Measurements from ENCODE around the gene CD4. TPM values are rescaled to one million over a fixed set of nuclear protein-coding genes. Genes with fewer than 3 reads are reported as not detected.

Gene CD4
- total RNA-seq, 4 donors from 2014 or later: 1.8 to 12.9 (median 3.8) TPM

DNA sequence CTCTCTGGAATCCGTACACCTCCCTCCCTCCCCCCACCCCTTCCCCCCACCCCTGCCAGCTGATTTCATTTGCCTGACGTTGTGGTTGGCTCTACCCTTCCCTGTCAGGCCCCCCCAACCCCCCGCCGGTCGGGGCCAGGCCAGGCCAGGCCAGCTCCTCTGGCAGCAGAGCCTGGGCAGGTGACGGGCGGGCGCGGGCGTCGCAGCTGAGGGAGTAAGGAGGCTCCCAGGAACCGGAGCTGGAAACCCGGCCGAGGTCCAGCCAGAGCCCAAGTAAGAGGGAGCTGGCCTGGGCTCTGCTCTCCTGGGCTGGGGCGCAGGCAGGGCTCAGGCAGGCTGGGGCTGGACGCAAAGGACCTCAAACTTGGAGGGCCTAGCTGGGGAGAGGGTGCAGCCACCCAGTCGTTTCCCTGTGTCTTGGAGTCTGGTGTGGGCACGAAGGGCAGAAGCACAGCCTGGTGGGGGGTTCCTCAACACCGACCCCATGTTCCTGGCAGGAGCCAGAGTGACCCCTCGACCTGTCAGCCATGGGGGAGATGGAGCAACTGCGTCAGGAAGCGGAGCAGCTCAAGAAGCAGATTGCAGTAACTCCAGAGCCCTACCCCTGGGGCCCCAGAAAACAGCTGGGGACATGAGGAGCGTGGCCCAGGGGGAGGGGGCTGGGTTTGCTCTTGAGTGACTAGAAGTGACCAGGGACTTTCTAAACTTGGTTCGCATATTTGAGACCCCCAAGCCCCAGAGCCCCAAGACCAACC is 51.6 kb downstream of the CD4 start, which contains the start of gene GNB3:
GNB3 (plus strand) TSS at position 165 of the 755 bp plus-strand sequence; CDS start at position 528, 363 bp downstream.
- ATAC-seq (no peak), DNase-seq (no peak)
- Histone ChIP-seq H3K27me3 (no peaks in the 10 kb centered on the region), H3K36me3 (no peaks in the 10 kb centered on the region), H3K27ac (no peak within 1 kb of the TSS), H3K9me3 (no peaks in the 10 kb centered on the region), H3K4me1 (no peaks in the 10 kb centered on the region), H3K4me3 (no peak within 1 kb of the TSS)
- TF ChIP-seq, protein P1, sequence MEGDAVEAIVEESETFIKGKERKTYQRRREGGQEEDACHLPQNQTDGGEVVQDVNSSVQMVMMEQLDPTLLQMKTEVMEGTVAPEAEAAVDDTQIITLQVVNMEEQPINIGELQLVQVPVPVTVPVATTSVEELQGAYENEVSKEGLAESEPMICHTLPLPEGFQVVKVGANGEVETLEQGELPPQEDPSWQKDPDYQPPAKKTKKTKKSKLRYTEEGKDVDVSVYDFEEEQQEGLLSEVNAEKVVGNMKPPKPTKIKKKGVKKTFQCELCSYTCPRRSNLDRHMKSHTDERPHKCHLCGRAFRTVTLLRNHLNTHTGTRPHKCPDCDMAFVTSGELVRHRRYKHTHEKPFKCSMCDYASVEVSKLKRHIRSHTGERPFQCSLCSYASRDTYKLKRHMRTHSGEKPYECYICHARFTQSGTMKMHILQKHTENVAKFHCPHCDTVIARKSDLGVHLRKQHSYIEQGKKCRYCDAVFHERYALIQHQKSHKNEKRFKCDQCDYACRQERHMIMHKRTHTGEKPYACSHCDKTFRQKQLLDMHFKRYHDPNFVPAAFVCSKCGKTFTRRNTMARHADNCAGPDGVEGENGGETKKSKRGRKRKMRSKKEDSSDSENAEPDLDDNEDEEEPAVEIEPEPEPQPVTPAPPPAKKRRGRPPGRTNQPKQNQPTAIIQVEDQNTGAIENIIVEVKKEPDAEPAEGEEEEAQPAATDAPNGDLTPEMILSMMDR (IDR thresholded peaks at IDR 0.05 in 4 of 5, conservative IDR thresholded peaks at IDR 0.05 in 1 of 5): no peak
- no peak for TF ChIP-seq POLR2A (IDR thresholded peaks at IDR 0.05)
- intact Hi-C loops (cut with DNase I; ENCODE audit: low total_unique reads) (no loop called here), in situ Hi-C loops (cut with MboI; ENCODE audit: low sequenced_read_pairs in 4 of 4) (loop anchor here in 1 of 4 donors (10.0 kb wide), 1 partner anchor 106 kb away; no protein-coding TSS in a partner anchor)

DNA sequence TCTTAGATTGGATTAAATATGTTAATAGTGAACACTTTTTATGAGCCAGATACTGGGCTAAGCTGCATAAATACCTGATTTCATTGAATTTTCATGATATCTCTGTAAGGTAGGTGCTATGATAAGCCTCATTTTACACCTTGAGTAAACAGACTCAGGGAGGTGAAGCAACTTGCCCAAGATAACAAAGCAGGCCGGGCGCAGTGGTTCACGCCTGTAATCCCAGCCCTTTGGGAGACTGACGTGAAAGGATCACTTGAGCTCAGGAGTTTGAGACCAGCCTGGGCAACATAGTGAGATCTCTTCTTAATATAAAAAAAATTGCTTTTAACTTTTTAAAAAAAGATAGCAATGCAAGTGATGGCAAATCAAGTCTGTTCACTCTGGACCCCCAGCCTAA is 52.7 kb downstream of the CD4 start:
- DNase-seq (no peak), ATAC-seq (no peak)
- TF ChIP-seq, protein P1 (IDR thresholded peaks at IDR 0.05 in 4 of 5, conservative IDR thresholded peaks at IDR 0.05 in 1 of 5): no peak
- TF ChIP-seq POLR2A (IDR thresholded peaks at IDR 0.05): no peak
- no peak overlapping the region for H3K4me3 ChIP-seq
- intact Hi-C loops (cut with DNase I; ENCODE audit: low total_unique reads): no loop called here
- no peaks in the 10 kb centered on the region for H3K36me3 ChIP-seq
- in situ Hi-C loops (cut with MboI; ENCODE audit: low sequenced_read_pairs in 4 of 4): loop anchor here in 1 of 4 donors (10.0 kb wide), 1 partner anchor 107 kb away; no protein-coding TSS in a partner anchor
- no peaks in the 10 kb centered on the region for H3K27me3 ChIP-seq
- H3K4me1 ChIP-seq: no peaks in the 10 kb centered on the region
- no peak overlapping the region for H3K27ac ChIP-seq
- H3K9me3 ChIP-seq: no peaks in the 10 kb centered on the region

DNA sequence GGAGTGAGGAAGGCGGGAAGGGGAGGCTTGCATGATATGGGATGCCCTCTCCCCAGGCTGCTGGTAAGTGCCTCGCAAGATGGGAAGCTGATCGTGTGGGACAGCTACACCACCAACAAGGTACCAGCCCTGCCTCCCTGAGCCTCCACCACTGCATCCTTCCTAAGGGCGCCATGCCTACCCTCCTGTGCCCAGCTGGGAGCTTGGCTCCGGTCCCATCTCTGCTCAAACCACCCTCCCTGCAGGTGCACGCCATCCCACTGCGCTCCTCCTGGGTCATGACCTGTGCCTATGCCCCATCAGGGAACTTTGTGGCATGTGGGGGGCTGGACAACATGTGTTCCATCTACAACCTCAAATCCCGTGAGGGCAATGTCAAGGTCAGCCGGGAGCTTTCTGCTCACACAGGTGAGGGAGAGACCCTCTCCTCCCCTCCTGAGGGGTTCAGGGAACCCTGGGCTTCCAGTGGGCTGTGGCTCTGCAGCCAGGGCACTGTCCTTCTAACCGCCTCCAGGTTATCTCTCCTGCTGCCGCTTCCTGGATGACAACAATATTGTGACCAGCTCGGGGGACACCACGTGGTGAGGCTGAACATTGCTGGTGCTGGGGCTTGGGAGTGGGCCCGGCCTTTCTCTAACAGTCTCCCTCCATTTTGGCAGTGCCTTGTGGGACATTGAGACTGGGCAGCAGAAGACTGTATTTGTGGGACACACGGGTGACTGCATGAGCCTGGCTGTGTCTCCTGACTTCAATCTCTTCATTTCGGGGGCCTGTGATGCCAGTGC is 54.0 kb downstream of the CD4 start:
- DNase-seq (no peak), ATAC-seq (no peak)
- intact Hi-C loops (cut with DNase I; ENCODE audit: low total_unique reads): no loop called here
- Histone ChIP-seq H3K27ac (no peak overlapping the region), H3K36me3 (no peaks in the 10 kb centered on the region), H3K4me1 (no peaks in the 10 kb centered on the region), H3K9me3 (no peaks in the 10 kb centered on the region), H3K27me3 (no peaks in the 10 kb centered on the region), H3K4me3 (no peak overlapping the region)
- in situ Hi-C loops (cut with MboI; ENCODE audit: low sequenced_read_pairs in 4 of 4): loop anchor here in 1 of 4 donors (10.0 kb wide), 1 partner anchor 109 kb away; no protein-coding TSS in a partner anchor
- TF ChIP-seq, protein P1 (IDR thresholded peaks at IDR 0.05 in 4 of 5, conservative IDR thresholded peaks at IDR 0.05 in 1 of 5): no peak
- no peak for TF ChIP-seq POLR2A (IDR thresholded peaks at IDR 0.05)

DNA sequence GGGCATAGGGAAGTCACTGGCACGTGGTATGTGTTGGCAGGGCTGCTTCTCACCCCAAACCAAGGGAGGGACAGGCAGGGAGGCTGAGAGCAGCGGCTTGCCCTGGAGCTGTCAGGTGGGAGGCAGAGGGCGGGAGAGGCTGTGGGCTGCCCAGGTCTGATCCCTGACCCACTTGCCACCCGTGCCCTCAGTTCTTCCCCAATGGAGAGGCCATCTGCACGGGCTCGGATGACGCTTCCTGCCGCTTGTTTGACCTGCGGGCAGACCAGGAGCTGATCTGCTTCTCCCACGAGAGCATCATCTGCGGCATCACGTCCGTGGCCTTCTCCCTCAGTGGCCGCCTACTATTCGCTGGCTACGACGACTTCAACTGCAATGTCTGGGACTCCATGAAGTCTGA is 56.1 kb downstream of the CD4 start:
- Histone ChIP-seq H3K27me3 (no peaks in the 10 kb centered on the region), H3K27ac (no peak overlapping the region), H3K36me3 (no peaks in the 10 kb centered on the region), H3K9me3 (no peaks in the 10 kb centered on the region), H3K4me1 (no peaks in the 10 kb centered on the region), H3K4me3 (no peak overlapping the region)
- intact Hi-C loops (cut with DNase I; ENCODE audit: low total_unique reads): no loop called here
- ATAC-seq: no peak
- TF ChIP-seq, protein P1 (IDR thresholded peaks at IDR 0.05 in 4 of 5, conservative IDR thresholded peaks at IDR 0.05 in 1 of 5): no peak
- TF ChIP-seq POLR2A (IDR thresholded peaks at IDR 0.05): no peak
- in situ Hi-C loops (cut with MboI; ENCODE audit: low sequenced_read_pairs in 4 of 4): loop anchor here in 1 of 4 donors (10.0 kb wide), 1 partner anchor 111 kb away; no protein-coding TSS in a partner anchor
- DNase-seq: no peak
